DOHH2 (cell line): Measurements from ENCODE around the gene SF1.

ENCODE experiments used
- H3F3A ChIP-seq: fragments of 200-600 bp; sonication (generic), shearing (Covaris generic); 2 replicates; pipeline ENCODE4 v1.6.0; 2016; ENCODE audit warnings: antibody characterized with exemption, mild to moderate bottlenecking; ENCODE audit not compliant: control insufficient read depth, insufficient read depth
- H3K27ac ChIP-seq: fragments of 200-600 bp; sonication (generic); 2 replicates; pipeline ENCODE4 v1.5.1; 2014; ENCODE audit warnings: low read depth, mild to moderate bottlenecking, low read length, moderate library complexity
- H3K27me3 ChIP-seq: fragments of 200-600 bp; sonication (generic); 2 replicates; pipeline ENCODE4 v1.6.1; 2014; ENCODE audit warnings: mild to moderate bottlenecking, low read length, mixed read lengths; ENCODE audit not compliant: control insufficient read depth
- H3K36me3 ChIP-seq: fragments of 200-600 bp; sonication (generic); 2 replicates; pipeline ENCODE4 v1.6.1; 2014; ENCODE audit warnings: mild to moderate bottlenecking, low read length, moderate library complexity, mixed read lengths; ENCODE audit not compliant: control insufficient read depth
- H3K4me1 ChIP-seq: fragments of 200-600 bp; sonication (generic); 2 replicates; pipeline ENCODE4 v1.6.1; 2014; ENCODE audit warnings: mild to moderate bottlenecking, low read length, mixed read lengths; ENCODE audit not compliant: control insufficient read depth
- H3K4me2 ChIP-seq: fragments of 200-600 bp; sonication (generic); 2 replicates; pipeline ENCODE4 v1.6.0; 2014; ENCODE audit warnings: mild to moderate bottlenecking, low read length, moderate library complexity
- H3K4me3 ChIP-seq: fragments of 200-600 bp; sonication (generic); 2 replicates; pipeline ENCODE4 v1.5.1; 2014; ENCODE audit warnings: mild to moderate bottlenecking, low read length, mixed read lengths
- H3K79me2 ChIP-seq: fragments of 200-600 bp; sonication (generic); 2 replicates; pipeline ENCODE4 v1.6.1; 2014; ENCODE audit warnings: mild to moderate bottlenecking, low read length, mixed read lengths; ENCODE audit not compliant: control insufficient read depth
- H3K9me2 ChIP-seq: fragments of 200-600 bp; sonication (generic); replicated peaks from 2 replicates; pipeline ENCODE4 v1.6.1; 2014; ENCODE audit warnings: mild to moderate bottlenecking, low read length, mixed read lengths; ENCODE audit not compliant: control insufficient read depth
- H3K9me3 ChIP-seq: fragments of 200-600 bp; sonication (generic); 2 replicates; pipeline ENCODE4 v1.6.1; 2014; ENCODE audit warnings: antibody characterized with exemption, low read length, mixed read lengths; ENCODE audit not compliant: control insufficient read depth, insufficient read depth
- H4K20me1 ChIP-seq: fragments of 200-600 bp; sonication (generic); 2 replicates; pipeline ENCODE4 v1.6.0; 2014; ENCODE audit warnings: low read depth, mild to moderate bottlenecking, antibody characterized with exemption, low read length, moderate library complexity; ENCODE audit not compliant: control insufficient read depth, insufficient read depth
- EZH2phosphoT487 ChIP-seq: fragments of 200-600 bp; sonication (generic); IDR thresholded peaks from 2 replicates; pipeline ENCODE4 v1.6.1; 2017; ENCODE audit warnings: borderline replicate concordance, mild to moderate bottlenecking, antibody characterized with exemption, low read length, moderate library complexity, mixed read lengths
- TF ChIP-seq, protein P1 (sequence below): fragments of 200-600 bp; sonication (generic); IDR thresholded peaks from one replicate; pipeline ENCODE4 v1.5.1; 2014; ENCODE audit warnings: antibody characterized with exemption, mild to moderate bottlenecking, low read depth, low read length; ENCODE audit not compliant: poor library complexity, severe bottlenecking

The SF1 gene

GRCh38 chr11:64796757-64797541 is 18.6 kb upstream of the SF1 start:
- Histone ChIP-seq H3F3A (peaks cover 10% of the 10 kb centered on the region), H3K36me3 (peaks cover 56% of the 10 kb centered on the region), H3K4me2 (no peak overlapping the region), H3K9me2 (no peaks in the 10 kb centered on the region), H3K4me1 (peaks cover 35% of the 10 kb centered on the region), H3K4me3 (no peak overlapping the region), H3K79me2 (peaks cover 7% of the 10 kb centered on the region), H3K27ac (no peak overlapping the region), H3K27me3 (no peaks in the 10 kb centered on the region), H3K9me3 (no peaks in the 10 kb centered on the region), H4K20me1 (no peaks in the 10 kb centered on the region)
- TF ChIP-seq, protein P1, sequence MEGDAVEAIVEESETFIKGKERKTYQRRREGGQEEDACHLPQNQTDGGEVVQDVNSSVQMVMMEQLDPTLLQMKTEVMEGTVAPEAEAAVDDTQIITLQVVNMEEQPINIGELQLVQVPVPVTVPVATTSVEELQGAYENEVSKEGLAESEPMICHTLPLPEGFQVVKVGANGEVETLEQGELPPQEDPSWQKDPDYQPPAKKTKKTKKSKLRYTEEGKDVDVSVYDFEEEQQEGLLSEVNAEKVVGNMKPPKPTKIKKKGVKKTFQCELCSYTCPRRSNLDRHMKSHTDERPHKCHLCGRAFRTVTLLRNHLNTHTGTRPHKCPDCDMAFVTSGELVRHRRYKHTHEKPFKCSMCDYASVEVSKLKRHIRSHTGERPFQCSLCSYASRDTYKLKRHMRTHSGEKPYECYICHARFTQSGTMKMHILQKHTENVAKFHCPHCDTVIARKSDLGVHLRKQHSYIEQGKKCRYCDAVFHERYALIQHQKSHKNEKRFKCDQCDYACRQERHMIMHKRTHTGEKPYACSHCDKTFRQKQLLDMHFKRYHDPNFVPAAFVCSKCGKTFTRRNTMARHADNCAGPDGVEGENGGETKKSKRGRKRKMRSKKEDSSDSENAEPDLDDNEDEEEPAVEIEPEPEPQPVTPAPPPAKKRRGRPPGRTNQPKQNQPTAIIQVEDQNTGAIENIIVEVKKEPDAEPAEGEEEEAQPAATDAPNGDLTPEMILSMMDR: no peak
- no peak for TF ChIP-seq EZH2phosphoT487

DNA sequence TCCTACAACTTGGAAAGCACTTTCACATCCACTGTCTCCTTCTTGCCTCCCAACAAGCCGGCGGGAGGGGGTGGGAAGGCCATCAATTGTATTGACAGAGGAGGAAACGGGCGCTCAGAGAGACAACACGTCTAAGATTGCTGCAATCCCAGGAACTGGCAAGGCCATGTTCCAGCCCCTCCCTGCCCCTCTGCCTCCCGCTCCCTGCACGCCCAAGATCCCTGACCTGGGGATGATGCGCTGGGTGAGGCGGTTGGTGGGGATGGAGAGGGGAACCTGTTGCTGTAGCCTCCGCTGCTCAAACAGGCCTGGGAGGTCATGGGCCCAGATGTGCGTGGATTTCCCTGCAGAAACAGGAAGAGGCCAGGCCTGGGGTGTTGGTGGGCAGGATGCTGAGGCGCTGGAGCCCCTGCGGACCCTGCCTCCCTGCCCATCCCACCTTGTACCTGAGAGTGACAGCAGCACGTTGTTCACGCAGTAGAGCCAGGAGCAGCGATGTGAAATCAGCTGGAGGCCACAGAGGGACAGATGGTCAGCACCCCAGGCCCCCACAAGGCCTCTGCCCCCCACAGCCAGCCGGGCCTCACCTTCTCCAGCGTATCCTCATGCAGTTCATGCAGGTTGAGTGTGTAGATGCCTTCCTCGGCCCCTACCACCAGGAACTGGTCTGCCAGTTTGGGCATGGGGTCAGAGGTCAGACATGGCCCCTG is 17.9 kb upstream of the SF1 start:
- Histone ChIP-seq H3K4me3 (no peak overlapping the region), H3K4me2 (no peak overlapping the region), H3K27me3 (no peaks in the 10 kb centered on the region), H3K36me3 (peaks cover 52% of the 10 kb centered on the region), H3K4me1 (peaks cover 27% of the 10 kb centered on the region), H3K9me2 (no peaks in the 10 kb centered on the region), H3K79me2 (peaks cover 3% of the 10 kb centered on the region; the same call in 1 of the 2 replicates), H3F3A (peaks cover 7% of the 10 kb centered on the region), H3K27ac (no peak overlapping the region), H3K9me3 (no peaks in the 10 kb centered on the region), H4K20me1 (no peaks in the 10 kb centered on the region)
- no peak for TF ChIP-seq EZH2phosphoT487
- TF ChIP-seq, protein P1: no peak

DNA sequence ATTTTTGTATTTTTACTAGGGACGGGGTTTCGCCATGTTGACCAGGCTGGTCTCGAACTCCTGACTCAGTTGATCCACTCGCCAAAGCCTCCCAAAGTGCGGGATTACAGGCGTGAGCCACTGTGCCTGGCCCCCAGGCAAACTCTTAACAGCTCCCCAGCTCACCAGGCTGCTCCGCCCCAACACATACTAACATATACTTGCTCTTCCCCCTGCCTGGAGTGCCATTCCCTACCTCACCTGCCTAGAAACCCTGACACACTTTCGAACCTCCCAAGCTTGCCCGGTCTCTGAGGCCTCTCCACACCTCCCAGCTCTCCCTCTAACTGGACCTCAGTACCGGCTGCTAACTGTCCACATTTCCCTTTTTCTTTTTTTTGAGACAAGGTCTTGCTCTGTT is 16.2 kb upstream of the SF1 start:
- Histone ChIP-seq H3K4me2 (no peak overlapping the region), H4K20me1 (no peaks in the 10 kb centered on the region), H3K36me3 (peaks cover 43% of the 10 kb centered on the region), H3F3A (peaks cover under 1% of the 10 kb centered on the region; the same call in 1 of the 2 replicates), H3K27ac (no peak overlapping the region), H3K27me3 (no peaks in the 10 kb centered on the region), H3K4me1 (peaks cover 10% of the 10 kb centered on the region), H3K79me2 (0 out of 2 replicates have a peak, but pooled peaks cover under 1% of the 10 kb centered on the region), H3K4me3 (no peak overlapping the region), H3K9me2 (no peaks in the 10 kb centered on the region), H3K9me3 (no peaks in the 10 kb centered on the region)
- TF ChIP-seq, protein P1: no peak
- TF ChIP-seq EZH2phosphoT487: no peak
